Measurements from ENCODE around the gene BRD8. TPM values are rescaled to one million over a fixed set of nuclear protein-coding genes. Genes with fewer than 3 reads are reported as not detected.

Gene BRD8
- total and polyA plus RNA-seq, 2 donors (not counting 3 experiments of a cell fraction or from before 2014, with no cell fraction given): 38.2 to 73.7 TPM

DNA sequence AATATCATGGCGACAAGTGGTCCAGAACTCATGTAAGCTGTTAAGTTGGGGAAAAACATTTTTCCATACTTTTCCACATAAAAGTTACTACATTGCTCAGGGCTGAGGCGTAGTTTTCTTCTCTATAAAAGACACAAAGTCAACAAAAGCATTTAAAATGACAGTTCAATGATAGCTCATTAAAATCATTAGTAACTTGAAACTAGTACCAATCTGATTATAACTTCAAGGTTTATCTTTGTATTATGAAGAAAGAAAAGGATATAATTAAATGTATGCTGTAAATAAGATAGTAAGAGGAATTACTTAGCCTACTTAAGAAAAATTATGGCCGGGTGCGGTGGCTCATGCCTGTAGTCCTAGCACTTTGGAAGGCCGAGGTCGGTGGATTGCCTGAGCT, 49.1 kb downstream of the BRD8 start:
- intact Hi-C loops (cut with micrococcal nuclease) (no loop called here), dilution Hi-C loops (cut with MboI; ENCODE audit: extremely low pct_ligation_motif_present, low sequenced_read_pairs) (no loop called here)
- H3K79me2 ChIP-seq (ENCODE audit: control insufficient read depth, insufficient read depth, low read length): no peaks in the 10 kb centered on the region
- no peak for FAIRE-seq
- H3K4me3 ChIP-seq (replicated peaks in 1 of 3; ENCODE audit: insufficient read depth in 1 of 3, low read depth in 1 of 3, low read length in 3 of 3): no peak overlapping the region
- ChIA-PET POLR2A (no interaction called here), CTCF (interaction anchor here (0.7 to 1.8 kb wide), 8 partner anchors 26 to 351 kb away, joined by 3 to 11 read pairs (median 6); no protein-coding TSS in a partner anchor)
- no peak overlapping the region for H3K27ac ChIP-seq (ENCODE audit: insufficient read depth, low read depth, low read length)
- H3K9me3 ChIP-seq (replicated peaks; ENCODE audit: control insufficient read depth, insufficient read depth, low read length): no peaks in the 10 kb centered on the region
- H4K20me1 ChIP-seq (replicated peaks; ENCODE audit: control insufficient read depth, extremely low read depth, insufficient read depth, low read length): no peaks in the 10 kb centered on the region
- H3K4me1 ChIP-seq (ENCODE audit: control insufficient read depth, extremely low read depth, insufficient read depth, low read length): peaks cover 8% of the 10 kb centered on the region
- no peaks in the 10 kb centered on the region for H3K36me3 ChIP-seq (ENCODE audit: control insufficient read depth in 2 of 2, extremely low read depth in 1 of 2, insufficient read depth in 2 of 2, low read length in 2 of 2)
- no peaks in the 10 kb centered on the region for H3K27me3 ChIP-seq (ENCODE audit: control insufficient read depth in 2 of 2, insufficient read depth in 2 of 2, low read length in 2 of 2)
- no peaks in the 10 kb centered on the region for H3K9me1 ChIP-seq (replicated peaks; ENCODE audit: control insufficient read depth, extremely low read depth, insufficient read depth, low read length)
- DNase-seq (ENCODE audit: low read depth, low spot score): no peak
- H3K9ac ChIP-seq (replicated peaks; ENCODE audit: extremely low read depth, insufficient read depth, low read length): no peak overlapping the region
- TF ChIP-seq POLR2AphosphoS5 (IDR thresholded peaks at IDR 0.05; ENCODE audit: insufficient read depth, low read depth, low read length) (no peak), GATA2 (IDR thresholded peaks at IDR 0.05; ENCODE audit: insufficient read depth, insufficient read length, low read depth, low read length) (no peak), FOS (IDR thresholded peaks at IDR 0.05; ENCODE audit: borderline replicate concordance, insufficient read depth, low read length) (no peak), EZH2 (IDR thresholded peaks at IDR 0.05; ENCODE audit: borderline replicate concordance, low read depth, low read length, severe bottlenecking) (no peak), CTCF (IDR thresholded peaks at IDR 0.05; ENCODE audit: extremely low read depth in 1 of 2, insufficient read depth in 1 of 2, low read depth in 1 of 2, low read length in 2 of 2) (no peak)
- BruUV-seq (replicated peaks): no TSS peak
- H3K4me2 ChIP-seq (ENCODE audit: insufficient read depth, low read length): no peak overlapping the region
- H2AFZ ChIP-seq (ENCODE audit: low read depth, low read length): no peak overlapping the region

GRCh38 chr5:138128334-138128733, 50.1 kb downstream of the BRD8 start:
- H3K27me3 ChIP-seq (ENCODE audit: control insufficient read depth in 2 of 2, insufficient read depth in 2 of 2, low read length in 2 of 2): no peaks in the 10 kb centered on the region
- dilution Hi-C loops (cut with MboI; ENCODE audit: extremely low pct_ligation_motif_present, low sequenced_read_pairs) (no loop called here), intact Hi-C loops (cut with micrococcal nuclease) (no loop called here)
- H3K27ac ChIP-seq (ENCODE audit: insufficient read depth, low read depth, low read length): no peak overlapping the region
- BruUV-seq (replicated peaks): no TSS peak
- ChIA-PET CTCF (interaction anchor here (1.0 to 1.8 kb wide), 8 partner anchors 14 to 499 kb away, joined by 3 to 11 read pairs (median 6); no protein-coding TSS in a partner anchor), POLR2A (no interaction called here)
- H3K9me1 ChIP-seq (replicated peaks; ENCODE audit: control insufficient read depth, extremely low read depth, insufficient read depth, low read length): no peaks in the 10 kb centered on the region
- peak overlapping the region; percentile 30 for H3K4me2 ChIP-seq (ENCODE audit: insufficient read depth, low read length)
- H3K79me2 ChIP-seq (ENCODE audit: control insufficient read depth, insufficient read depth, low read length): no peaks in the 10 kb centered on the region
- peak; percentile 70 for DNase-seq (ENCODE audit: low read depth, low spot score)
- no peak overlapping the region for H2AFZ ChIP-seq (ENCODE audit: low read depth, low read length)
- FAIRE-seq: peak; percentile 33
- TF ChIP-seq FOS (IDR thresholded peaks at IDR 0.05; ENCODE audit: borderline replicate concordance, insufficient read depth, low read length) (peak; percentile 34), GATA2 (IDR thresholded peaks at IDR 0.05; ENCODE audit: insufficient read depth, insufficient read length, low read depth, low read length) (no peak), JUN (IDR thresholded peaks at IDR 0.05; ENCODE audit: borderline replicate concordance, insufficient read depth, insufficient read length, low read depth) (peak; percentile 60), POLR2AphosphoS5 (IDR thresholded peaks at IDR 0.05; ENCODE audit: insufficient read depth, low read depth, low read length) (peak; percentile 18)
- no peaks in the 10 kb centered on the region for H4K20me1 ChIP-seq (replicated peaks; ENCODE audit: control insufficient read depth, extremely low read depth, insufficient read depth, low read length)
- no peak overlapping the region for H3K9ac ChIP-seq (replicated peaks; ENCODE audit: extremely low read depth, insufficient read depth, low read length)
- peaks cover 8% of the 10 kb centered on the region for H3K4me1 ChIP-seq (ENCODE audit: control insufficient read depth, extremely low read depth, insufficient read depth, low read length)
- no peaks in the 10 kb centered on the region for H3K36me3 ChIP-seq (ENCODE audit: control insufficient read depth in 2 of 2, extremely low read depth in 1 of 2, insufficient read depth in 2 of 2, low read length in 2 of 2)
- no peaks in the 10 kb centered on the region for H3K9me3 ChIP-seq (replicated peaks; ENCODE audit: control insufficient read depth, insufficient read depth, low read length)
- no peak overlapping the region for H3K4me3 ChIP-seq (replicated peaks in 1 of 3; ENCODE audit: insufficient read depth in 1 of 3, low read depth in 1 of 3, low read length in 3 of 3)

Measured in endothelial cell of umbilical vein (primary cell).